NCI-H2227 treated with DMSO at 0.1 percent for 48 hours (cell line): ENCODE results near the gene ATXN1.
"Not testable (repeated sequence)": the region's sequence is repeated elsewhere in the genome, so short reads cannot be mapped to it uniquely, and the experiment has no call there.

Experiments used
- DNase-seq: peaks from one replicate; lab custom pipeline; 2025; lab: John Stamatoyannopoulos, UW

ATXN1 gene

GRCh38 chr6:16719488-16719887 is 41.8 kb downstream of the ATXN1 start:
- DNase-seq, result no peak

GRCh38 chr6:16718356-16718755 is 42.9 kb downstream of the ATXN1 start:
- DNase-seq, result no peak

GRCh38 chr6:16717275-16717942 is 43.9 kb downstream of the ATXN1 start:
- no peak for DNase-seq

- DNase-seq, result no peak
Measured at GRCh38 chr6:16716321-16716858, 44.9 kb downstream of the ATXN1 start.

- no peak for DNase-seq
Measured at GRCh38 chr6:16713597-16713996, 47.7 kb downstream of the ATXN1 start.

GRCh38 chr6:16712931-16713484 is 48.3 kb downstream of the ATXN1 start:
- no peak for DNase-seq

GRCh38 chr6:16712255-16712930 is 48.9 kb downstream of the ATXN1 start:
- DNase-seq, result no peak

GRCh38 chr6:16711546-16712254 is 49.6 kb downstream of the ATXN1 start:
- DNase-seq, result no peak

GRCh38 chr6:16706911-16707783 is 54.1 kb downstream of the ATXN1 start:
- no peak for DNase-seq

- DNase-seq, result not testable (repeated sequence)
Measured at GRCh38 chr6:16706491-16706890, 54.8 kb downstream of the ATXN1 start.

GRCh38 chr6:16706029-16706428 is 55.2 kb downstream of the ATXN1 start:
- no peak for DNase-seq

- no peak for DNase-seq
Measured at GRCh38 chr6:16705081-16705993, 55.9 kb downstream of the ATXN1 start.

GRCh38 chr6:16704401-16705045 is 56.7 kb downstream of the ATXN1 start:
- no peak for DNase-seq

- not testable (repeated sequence) for DNase-seq
Measured at GRCh38 chr6:16702627-16703378, 58.5 kb downstream of the ATXN1 start.

- DNase-seq, result no peak
Measured at GRCh38 chr6:16700916-16701234, 60.4 kb downstream of the ATXN1 start.

- no peak for DNase-seq
Measured at GRCh38 chr6:16700202-16700915, 60.9 kb downstream of the ATXN1 start.

- DNase-seq, result no peak
Measured at GRCh38 chr6:16698997-16699868, 62.0 kb downstream of the ATXN1 start.

GRCh38 chr6:16698162-16698533 is 63.1 kb downstream of the ATXN1 start:
- DNase-seq, result no peak
